ENCODE measurements around the gene EIF3L. TPM values are rescaled to one million over a fixed set of nuclear protein-coding genes. Genes with fewer than 3 reads are reported as not detected.

EIF3L gene
- total RNA-seq, 1 donor from 2014 or later: 725 TPM

DNA sequence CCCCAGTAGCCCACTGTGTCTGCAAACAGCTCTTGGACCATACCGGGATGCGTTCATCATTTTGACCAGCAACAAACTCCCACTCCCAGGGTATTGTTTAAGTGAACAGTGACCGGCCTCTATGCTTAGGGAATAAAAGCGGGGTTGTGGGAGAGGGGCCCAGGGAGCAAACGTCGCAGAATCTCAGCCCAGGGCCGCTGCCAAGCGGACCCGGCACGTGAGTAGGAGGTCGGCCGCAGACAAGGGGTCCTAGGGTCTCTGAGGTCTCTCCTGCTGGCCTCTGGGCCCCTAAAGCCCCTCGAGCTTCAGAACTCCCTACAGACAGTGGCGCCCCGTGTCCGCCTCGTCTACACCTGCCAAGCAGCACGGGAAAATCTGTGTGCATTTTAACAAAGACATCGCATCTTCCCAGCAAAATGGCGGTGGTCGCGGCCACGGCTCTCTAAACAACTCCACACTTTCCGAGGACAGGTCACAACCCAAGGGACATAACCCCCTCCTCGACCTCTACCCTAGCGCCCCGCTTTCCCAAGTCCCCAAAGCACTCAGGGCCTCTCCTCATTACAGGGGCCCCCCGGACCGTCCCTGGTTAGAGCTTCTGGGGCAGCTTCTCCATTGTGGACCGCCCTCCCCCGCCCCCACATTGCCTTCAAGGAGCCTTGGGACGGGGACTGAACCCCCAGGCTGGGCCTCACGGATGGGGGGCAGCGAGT is 45.4 kb upstream of the EIF3L start:
- H3K36me3 Mint-ChIP-seq (ENCODE audit: low read depth): no peaks in the 10 kb centered on the region
- H3K4me1 Mint-ChIP-seq: peaks cover 54% of the 10 kb centered on the region
- H3K4me3 Mint-ChIP-seq: peak overlapping the region; percentile 88
- no peak for TF ChIP-seq CTCF (conservative IDR thresholded peaks at IDR 0.05)
- H3K9me3 Mint-ChIP-seq: no peaks in the 10 kb centered on the region
- peaks cover 11% of the 10 kb centered on the region for H3K27me3 Mint-ChIP-seq (ENCODE audit: low read depth)
- H3K27ac Mint-ChIP-seq (ENCODE audit: unreplicated experiment): peak overlapping the region; percentile 97
- DNase-seq (ENCODE audit: low read depth, low spot score): no peak

GRCh38 chr22:37804352-37804880 is 44.8 kb upstream of the EIF3L start:
- Mint-ChIP-seq H3K4me1 (peaks cover 59% of the 10 kb centered on the region), H3K27me3 (ENCODE audit: low read depth) (peaks cover 11% of the 10 kb centered on the region), H3K9me3 (no peaks in the 10 kb centered on the region), H3K4me3 (peak overlapping the region; percentile 88), H3K36me3 (ENCODE audit: low read depth) (no peaks in the 10 kb centered on the region), H3K27ac (ENCODE audit: unreplicated experiment) (peak overlapping the region; percentile 97)
- TF ChIP-seq CTCF (conservative IDR thresholded peaks at IDR 0.05): no peak
- no peak for DNase-seq (ENCODE audit: low read depth, low spot score)

DNA sequence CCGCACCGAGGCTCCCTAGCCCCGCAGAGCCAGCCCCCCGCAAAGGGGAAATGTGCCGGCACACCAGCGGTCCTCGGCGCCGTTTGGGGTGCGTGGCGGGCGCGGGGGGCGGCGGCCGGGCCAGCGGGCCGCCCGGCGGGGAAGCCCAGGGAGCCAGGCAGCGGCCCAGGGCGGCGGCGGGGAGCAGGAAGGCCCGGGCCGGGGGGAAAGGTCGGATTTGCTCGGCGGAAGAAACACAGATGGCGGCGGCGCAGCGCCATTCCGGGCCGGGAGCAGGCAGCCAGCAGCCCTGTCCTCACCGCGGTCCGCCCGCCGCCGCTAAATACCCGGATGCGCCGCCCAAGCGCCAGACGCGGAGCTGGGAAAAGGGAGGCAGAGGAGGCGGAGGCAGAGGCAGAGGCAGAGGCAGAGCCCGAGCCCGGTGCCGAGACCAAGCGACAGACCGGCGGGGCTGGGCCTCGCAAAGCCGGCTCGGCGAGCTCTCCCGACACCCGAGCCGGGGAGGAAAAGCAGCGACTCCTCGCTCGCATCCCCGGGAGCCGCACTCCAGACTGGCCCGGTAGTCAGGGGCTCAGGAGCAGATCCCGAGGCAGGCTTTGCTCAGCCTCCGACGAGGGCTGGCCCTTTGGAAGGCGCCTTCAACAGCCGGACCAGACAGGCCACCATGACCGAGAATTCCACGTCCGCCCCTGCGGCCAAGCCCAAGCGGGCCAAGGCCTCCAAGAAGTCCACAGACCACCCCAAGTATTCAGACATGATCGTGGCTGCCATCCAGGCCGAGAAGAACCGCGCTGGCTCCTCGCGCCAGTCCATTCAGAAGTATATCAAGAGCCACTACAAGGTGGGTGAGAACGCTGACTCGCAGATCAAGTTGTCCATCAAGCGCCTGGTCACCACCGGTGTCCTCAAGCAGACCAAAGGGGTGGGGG is 44.1 kb upstream of the EIF3L start:
- H3K4me1 Mint-ChIP-seq: peaks cover 63% of the 10 kb centered on the region
- H3K36me3 Mint-ChIP-seq (ENCODE audit: low read depth): no peaks in the 10 kb centered on the region
- H3K27me3 Mint-ChIP-seq (ENCODE audit: low read depth): peaks cover 11% of the 10 kb centered on the region
- peak; percentile 82 for DNase-seq (ENCODE audit: low read depth, low spot score)
- no peaks in the 10 kb centered on the region for H3K9me3 Mint-ChIP-seq
- peak overlapping the region; percentile 94 for H3K4me3 Mint-ChIP-seq
- TF ChIP-seq CTCF (conservative IDR thresholded peaks at IDR 0.05): peak; percentile 9
- no peak overlapping the region for H3K27ac Mint-ChIP-seq (ENCODE audit: unreplicated experiment)

DNA sequence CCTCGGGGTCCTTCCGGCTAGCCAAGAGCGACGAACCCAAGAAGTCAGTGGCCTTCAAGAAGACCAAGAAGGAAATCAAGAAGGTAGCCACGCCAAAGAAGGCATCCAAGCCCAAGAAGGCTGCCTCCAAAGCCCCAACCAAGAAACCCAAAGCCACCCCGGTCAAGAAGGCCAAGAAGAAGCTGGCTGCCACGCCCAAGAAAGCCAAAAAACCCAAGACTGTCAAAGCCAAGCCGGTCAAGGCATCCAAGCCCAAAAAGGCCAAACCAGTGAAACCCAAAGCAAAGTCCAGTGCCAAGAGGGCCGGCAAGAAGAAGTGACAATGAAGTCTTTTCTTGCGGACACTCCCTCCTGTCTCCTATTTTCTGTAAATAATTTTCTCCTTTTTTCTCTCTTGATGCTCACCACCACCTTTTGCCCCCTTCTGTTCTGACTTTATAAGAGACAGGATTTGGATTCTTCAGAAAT is 43.4 kb upstream of the EIF3L start:
- Mint-ChIP-seq H3K27me3 (ENCODE audit: low read depth) (peaks cover 8% of the 10 kb centered on the region), H3K27ac (ENCODE audit: unreplicated experiment) (no peak overlapping the region), H3K36me3 (ENCODE audit: low read depth) (no peaks in the 10 kb centered on the region), H3K9me3 (no peaks in the 10 kb centered on the region), H3K4me1 (peaks cover 63% of the 10 kb centered on the region), H3K4me3 (peak overlapping the region; percentile 94)
- no peak for TF ChIP-seq CTCF (conservative IDR thresholded peaks at IDR 0.05)
- no peak for DNase-seq (ENCODE audit: low read depth, low spot score)

All from neural crest cell (in vitro differentiated cells).